H1 (cell line): Measurements from ENCODE around the gene STH. TPM values are rescaled to one million over a fixed set of nuclear protein-coding genes. Genes with fewer than 3 reads are reported as not detected.

Experiments
- BACH1 ChIP-seq: IDR thresholded peaks from 2 replicates; pipeline ENCODE4 v1.6.1; 2012; ENCODE audit warnings: low read length, improper control_type of control experiment
- EGR1 ChIP-seq: IDR thresholded peaks from 2 replicates; pipeline ENCODE4 v1.6.1; 2011; ENCODE audit warnings: low read depth, low read length, borderline replicate concordance
- KDM4A ChIP-seq: IDR thresholded peaks from one replicate; pipeline ENCODE4 v1.7.1; 2012; ENCODE audit warnings: low read depth, mild to moderate bottlenecking, moderate library complexity, low read length, inconsistent platforms; ENCODE audit not compliant: severe bottlenecking
- MAFK ChIP-seq: IDR thresholded peaks from 2 replicates; pipeline ENCODE4 v1.6.1; 2012; ENCODE audit warnings: low read depth, mild to moderate bottlenecking, improper control_type of control experiment, low read length
- NRF1 ChIP-seq: IDR thresholded peaks from 2 replicates; pipeline ENCODE4 v1.6.1; 2011; ENCODE audit warnings: mild to moderate bottlenecking, low read depth, low read length, improper control_type of control experiment
- POLR2AphosphoS5 ChIP-seq: IDR thresholded peaks from 2 replicates; pipeline ENCODE4 v1.6.1; 2011; ENCODE audit warnings: low read depth, low read length
- RAD21 ChIP-seq, 2 experiments: IDR thresholded peaks in 1 of 2; conservative IDR thresholded peaks in 1 of 2; 2 replicates each; pipeline ENCODE4 v1.6.1; 2011; ENCODE audit warnings: low read depth in 2 of 2, low read length in 2 of 2, improper control_type of control experiment in 1 of 2, inconsistent platforms in 1 of 2, mild to moderate bottlenecking in 1 of 2, moderate library complexity in 1 of 2
- SP1 ChIP-seq: IDR thresholded peaks from 2 replicates; pipeline ENCODE4 v1.6.1; 2011; ENCODE audit warnings: low read depth, low read length
- TAF7 ChIP-seq: optimal IDR thresholded peaks from 2 replicates; pipeline ENCODE3; 2011; ENCODE audit warnings: low read depth, mild to moderate bottlenecking, inconsistent platforms, low read length, moderate library complexity, borderline replicate concordance
- polyA plus RNA-seq, 7 experiments: library from polyadenylated mRNA; depleted of rRNA in 3 of 7; stranded (reverse) in 5 of 7; unstranded in 2 of 7; fragments of >200 nt in 5 of 7; fragments of 200-250 nt in 2 of 7; gene quantifications; 1 replicate in 5 of 7; 2 replicates in 1 of 7; 4 replicates in 1 of 7; pipeline versions ENCODE4 v1.2.1 to v1.2.3, GENCODE V29; 2011 to 2013; ENCODE audit warnings: missing spikeins in 2 of 7, mixed read lengths in 2 of 7
- total RNA-seq: library from RNA; stranded (reverse); fragmentation: NEBNext Ultra II Directional; extraction: Animal tissue kit (Norgen Biotek cat#: 25700); gene quantifications from 2 replicates; pipeline ENCODE4 v1.2.1, GENCODE V29; 2021

The STH gene
- total and polyA plus RNA-seq, 2 of the 8 experiments (the other 6 are each of a cell fraction or from before 2014, with no cell fraction given): not detected

GRCh38 chr17:45996282-45996937 lies 2.6 kb upstream of the STH start (continued):
- TF ChIP-seq TAF7 (no peak), EGR1 (no peak), POLR2AphosphoS5 (no peak), KDM4A (no peak), MAFK (no peak), RAD21 (IDR thresholded peaks at IDR 0.05 in 1 of 2, conservative IDR thresholded peaks at IDR 0.05 in 1 of 2; ENCODE audit: low read depth in 2 of 2, low read length in 2 of 2) (no peak), NRF1 (no peak), SP1 (no peak), BACH1 (no peak)
